Suppressor macrophage (primary cell): Measurements from ENCODE around the gene COL6A1.
A peak's percentile ranks its signal among the peaks of the same experiment; 100 is the strongest.

Experiments used
- DNase-seq, 4 experiments: peaks; one replicate each; pipeline ENCODE4 v3.0.0-alpha.2; 2020 to 2022

Gene COL6A1

DNA sequence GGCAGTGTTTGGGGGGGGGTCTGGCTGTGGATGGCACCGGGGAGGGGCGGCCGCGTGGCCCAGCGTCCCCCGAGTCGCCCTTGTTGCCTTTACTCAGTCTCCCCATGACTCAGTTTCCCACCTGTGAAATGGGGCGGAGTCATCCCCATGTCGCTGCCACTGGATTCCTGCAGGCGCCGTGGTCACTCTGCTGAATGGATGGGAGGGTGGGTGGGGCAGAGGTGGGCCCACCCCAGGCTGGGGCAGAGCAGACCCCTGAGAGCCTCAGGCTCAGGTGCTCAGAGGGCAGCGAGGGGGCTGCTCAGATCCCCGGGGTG is 2.0 kb downstream of the COL6A1 start:
- no peak for DNase-seq

DNA sequence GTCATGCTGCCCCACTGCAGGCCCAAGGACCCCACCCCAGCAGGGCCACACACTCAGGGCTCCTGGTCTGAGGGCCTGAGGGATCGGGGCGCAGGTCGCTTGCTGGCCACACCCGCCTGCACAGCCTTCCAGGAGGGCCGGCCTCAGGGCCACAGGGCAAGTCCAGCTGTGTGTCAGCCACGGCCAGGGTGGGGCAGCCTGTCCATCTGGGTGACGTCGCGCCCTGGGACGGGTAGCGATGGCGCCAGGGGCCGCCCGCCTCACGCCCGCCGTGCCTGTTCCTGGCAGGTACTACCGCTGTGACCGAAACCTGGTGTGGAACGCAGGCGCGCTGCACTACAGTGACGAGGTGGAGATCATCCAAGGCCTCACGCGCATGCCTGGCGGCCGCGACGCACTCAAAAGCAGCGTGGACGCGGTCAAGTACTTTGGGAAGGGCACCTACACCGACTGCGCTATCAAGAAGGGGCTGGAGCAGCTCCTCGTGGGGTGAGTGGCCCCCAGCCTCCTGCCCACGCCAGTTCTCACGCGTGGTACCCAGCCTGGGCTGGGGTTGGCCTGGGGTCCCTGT is 2.5 kb downstream of the COL6A1 start:
- no peak for DNase-seq

DNA sequence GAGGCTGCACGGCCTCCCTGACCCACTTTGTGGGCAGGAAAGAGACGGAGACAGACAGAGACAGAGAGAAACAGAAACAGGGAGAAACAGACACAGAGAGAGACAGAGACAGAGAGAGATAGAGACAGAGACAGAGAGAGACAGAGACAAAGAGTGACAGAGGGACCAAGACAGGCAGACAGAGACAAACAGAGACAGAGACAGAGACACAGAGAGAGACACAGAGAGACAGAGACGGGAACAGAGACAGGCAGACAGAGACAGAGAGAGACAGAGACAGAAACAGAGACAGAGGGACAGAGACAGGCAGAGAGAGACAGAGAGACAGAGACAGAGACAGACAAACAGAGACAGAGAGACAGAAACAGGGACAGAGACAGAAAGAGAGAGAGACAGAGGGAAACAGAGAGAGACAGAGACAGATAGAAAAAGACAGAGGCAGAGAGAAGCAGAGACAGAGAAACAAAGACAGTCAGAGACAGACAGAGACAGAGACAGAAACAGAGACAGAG is 3.1 kb downstream of the COL6A1 start:
- DNase-seq = no peak

DNA sequence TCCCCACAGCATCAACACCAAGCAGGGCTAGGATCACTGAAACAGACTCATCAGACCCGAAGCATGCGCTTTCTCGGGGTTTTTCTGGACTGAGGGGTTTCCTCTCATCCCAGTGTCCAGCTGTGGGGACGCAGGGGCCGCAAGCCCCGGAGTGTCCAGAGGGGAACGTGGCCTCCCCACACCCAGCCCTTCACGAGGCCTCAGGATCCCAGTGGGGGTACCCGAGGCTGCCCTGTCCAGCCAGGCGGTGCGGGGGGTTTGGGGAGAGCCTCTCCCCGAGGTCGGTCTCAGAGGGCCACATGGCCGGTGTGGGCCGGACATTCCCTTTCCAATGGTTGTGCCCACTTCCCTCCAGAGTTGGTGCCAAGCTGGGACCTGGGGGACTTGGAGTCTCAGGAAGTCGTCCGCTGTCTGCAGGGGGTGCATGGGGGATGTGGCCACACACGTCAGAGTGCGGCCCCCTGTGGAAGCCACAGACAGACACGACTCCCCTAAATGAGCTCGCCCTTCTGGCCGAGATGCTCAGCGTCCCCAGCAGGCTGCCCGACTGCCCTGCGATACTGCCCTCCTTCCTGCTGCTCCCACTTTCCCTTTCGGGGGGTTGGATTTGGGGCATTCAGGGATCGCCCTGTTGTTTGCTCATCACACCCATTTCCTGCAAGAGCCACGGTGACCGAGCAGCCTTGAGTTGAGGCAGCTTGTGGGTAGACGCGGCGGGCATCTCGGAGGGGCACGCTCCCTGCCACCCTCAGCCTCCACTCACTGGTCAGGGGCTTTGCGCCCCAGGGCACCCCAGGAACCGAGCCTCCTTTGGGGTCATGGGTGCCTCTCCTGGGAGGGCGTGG is 4.1 kb downstream of the COL6A1 start:
- DNase-seq = no peak

DNA sequence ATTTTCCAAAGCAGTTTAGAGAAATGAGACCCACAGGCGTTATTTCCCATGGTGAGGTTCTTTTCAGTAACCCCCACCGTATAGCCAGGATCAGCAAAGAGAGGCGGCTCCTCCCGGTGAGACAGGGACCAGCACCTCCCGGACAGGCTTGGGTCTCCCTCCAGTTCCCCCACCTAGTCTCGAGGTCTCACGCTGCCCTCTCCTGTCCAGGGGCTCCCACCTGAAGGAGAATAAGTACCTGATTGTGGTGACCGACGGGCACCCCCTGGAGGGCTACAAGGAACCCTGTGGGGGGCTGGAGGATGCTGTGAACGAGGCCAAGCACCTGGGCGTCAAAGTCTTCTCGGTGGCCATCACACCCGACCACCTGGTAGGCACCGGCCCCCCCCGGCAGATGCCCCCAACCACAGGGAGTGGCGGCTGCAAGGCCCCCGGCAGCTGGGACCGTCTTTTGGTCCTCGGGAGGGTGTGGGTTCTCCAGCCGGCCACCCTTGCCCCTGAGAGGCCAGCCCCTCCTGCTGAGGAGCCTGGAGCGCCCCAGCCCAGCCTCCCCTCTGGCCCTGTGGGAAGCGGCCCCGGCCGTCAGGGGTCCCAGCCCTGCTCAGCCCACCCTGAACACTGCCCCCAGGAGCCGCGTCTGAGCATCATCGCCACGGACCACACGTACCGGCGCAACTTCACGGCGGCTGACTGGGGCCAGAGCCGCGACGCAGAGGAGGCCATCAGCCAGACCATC is 4.9 kb downstream of the COL6A1 start:
- DNase-seq = no peak

DNA sequence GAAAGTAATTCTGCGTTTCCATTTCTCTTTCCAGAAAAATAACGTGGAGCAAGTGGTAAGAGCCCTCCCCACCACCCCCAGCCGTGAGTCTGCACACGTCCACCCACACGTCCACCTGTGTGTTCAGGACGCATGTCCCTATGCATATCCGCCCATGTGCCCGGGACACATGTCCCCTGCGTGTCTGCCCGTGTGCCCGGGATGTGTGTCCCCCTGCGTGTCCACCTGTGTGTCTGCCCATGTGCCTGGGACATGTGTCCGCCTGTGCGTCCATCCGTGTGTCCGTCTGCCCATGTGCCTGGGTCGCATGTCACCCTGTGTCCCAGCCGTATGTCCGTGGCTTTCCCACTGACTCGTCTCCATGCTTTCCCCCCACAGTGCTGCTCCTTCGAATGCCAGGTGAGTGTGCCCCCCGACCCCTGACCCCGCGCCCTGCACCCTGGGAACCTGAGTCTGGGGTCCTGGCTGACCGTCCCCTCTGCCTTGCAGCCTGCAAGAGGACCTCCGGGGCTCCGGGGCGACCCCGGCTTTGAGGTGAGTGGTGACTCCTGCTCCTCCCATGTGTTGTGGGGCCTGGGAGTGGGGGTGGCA is 5.6 kb downstream of the COL6A1 start:
- no peak for DNase-seq

DNA sequence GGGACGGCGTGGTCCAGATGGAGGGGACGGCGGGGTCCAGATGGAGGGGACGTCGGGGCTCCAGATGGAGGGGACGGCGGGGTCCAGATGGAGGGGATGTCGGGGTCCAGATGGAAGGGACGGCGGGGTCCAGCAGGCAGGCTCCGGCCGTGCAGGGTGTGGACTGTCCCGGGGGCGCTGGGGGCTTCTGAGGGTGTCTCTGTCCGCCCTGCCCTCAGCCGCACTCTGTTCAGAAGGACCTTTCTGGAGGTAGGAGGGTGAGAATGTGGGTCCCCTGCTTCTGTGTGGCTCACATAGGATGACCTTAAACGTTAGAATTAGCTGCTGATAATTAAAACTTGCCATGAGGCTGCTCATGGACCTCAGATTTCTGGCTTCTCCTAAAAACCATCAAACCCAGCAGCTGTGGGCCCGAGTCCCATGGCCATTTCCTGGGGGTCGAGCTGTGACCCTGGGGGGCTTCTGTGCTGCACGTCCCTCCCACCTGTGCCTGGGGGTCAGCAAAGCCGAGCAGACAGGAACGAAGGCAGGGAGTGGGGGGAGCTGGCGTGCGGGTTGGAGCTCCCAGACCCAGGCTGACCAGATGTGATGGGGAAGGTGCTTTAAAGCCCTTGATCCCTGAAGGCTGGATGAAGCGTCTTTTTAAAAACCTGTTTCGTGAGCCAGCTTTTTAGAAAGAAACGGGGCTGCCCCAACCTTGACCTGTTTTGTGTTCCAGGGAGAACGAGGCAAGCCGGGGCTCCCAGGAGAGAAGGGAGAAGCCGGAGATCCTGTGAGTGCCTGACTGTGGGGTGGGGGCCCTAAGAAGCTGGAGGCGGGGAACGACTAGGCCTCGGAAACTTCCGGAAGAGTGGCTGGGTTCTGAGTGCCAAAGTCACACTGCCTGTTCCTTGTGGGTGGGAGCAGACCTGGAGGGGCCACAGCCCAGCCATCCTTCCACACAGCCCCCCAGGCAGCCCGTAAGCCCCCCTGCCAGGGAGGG is 7.1 kb downstream of the COL6A1 start:
- no peak for DNase-seq

DNA sequence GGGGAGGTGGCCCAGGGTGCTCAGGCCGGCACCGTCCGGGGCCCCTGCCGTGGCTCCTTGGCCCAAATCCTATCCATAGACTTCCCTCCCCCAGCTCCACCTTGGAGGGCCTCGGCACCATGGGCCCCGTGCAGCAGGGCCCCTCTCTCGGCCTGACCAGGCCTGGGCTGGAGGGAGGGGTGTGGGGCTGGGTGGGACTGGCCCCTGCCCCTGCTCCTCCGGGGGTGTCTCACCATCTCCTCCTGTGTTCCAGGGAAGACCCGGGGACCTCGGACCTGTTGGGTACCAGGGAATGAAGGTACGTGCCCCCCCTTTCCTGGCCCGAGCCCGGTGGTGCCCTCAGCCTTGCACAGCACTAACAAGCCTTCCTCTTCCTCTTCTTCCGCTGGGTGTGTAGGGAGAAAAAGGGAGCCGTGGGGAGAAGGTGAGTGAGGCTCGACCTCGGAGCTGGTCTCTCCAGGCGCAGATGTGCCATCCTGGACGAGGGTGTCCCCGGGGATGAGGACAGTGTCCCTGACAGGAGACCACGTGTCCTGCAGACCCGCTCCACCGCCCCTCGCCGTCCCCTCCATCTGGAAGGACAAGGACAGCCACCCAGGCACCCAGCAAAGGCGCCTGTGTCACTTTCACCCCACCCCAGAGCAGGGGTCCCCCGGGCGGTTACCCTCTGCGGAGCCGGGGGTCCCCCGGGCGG is 7.9 kb downstream of the COL6A1 start:
- no peak for DNase-seq

DNA sequence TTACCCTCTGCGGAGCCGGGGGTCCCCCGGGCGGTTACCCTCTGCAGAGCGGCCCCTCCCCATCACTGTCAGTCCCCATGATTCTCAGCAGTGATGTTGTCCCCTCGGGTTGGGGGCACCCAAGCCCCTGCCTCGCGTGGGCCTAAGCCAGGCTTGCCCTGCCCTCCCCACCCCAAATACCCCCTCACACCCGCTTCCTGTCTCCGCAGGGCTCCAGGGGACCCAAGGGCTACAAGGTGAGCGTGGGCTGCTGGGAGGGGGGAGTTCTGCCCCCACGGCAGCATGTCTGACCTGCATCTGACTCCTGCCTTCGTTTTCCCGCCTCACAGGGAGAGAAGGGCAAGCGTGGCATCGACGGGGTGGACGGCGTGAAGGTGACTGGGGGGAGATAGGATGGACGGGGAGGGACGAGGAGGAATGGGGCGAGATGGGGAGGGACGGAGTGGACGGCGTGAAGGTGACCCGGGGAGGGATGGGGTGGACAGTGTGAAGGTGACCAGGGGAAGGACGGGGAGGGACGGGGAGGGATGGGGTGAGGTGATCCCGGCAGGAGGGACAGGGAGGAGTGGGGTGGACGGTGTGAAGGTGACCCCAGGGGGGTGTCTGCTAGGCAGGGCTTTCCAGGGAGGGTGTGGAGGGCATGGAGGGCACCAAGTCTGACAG is 8.6 kb downstream of the COL6A1 start:
- no peak for DNase-seq

DNA sequence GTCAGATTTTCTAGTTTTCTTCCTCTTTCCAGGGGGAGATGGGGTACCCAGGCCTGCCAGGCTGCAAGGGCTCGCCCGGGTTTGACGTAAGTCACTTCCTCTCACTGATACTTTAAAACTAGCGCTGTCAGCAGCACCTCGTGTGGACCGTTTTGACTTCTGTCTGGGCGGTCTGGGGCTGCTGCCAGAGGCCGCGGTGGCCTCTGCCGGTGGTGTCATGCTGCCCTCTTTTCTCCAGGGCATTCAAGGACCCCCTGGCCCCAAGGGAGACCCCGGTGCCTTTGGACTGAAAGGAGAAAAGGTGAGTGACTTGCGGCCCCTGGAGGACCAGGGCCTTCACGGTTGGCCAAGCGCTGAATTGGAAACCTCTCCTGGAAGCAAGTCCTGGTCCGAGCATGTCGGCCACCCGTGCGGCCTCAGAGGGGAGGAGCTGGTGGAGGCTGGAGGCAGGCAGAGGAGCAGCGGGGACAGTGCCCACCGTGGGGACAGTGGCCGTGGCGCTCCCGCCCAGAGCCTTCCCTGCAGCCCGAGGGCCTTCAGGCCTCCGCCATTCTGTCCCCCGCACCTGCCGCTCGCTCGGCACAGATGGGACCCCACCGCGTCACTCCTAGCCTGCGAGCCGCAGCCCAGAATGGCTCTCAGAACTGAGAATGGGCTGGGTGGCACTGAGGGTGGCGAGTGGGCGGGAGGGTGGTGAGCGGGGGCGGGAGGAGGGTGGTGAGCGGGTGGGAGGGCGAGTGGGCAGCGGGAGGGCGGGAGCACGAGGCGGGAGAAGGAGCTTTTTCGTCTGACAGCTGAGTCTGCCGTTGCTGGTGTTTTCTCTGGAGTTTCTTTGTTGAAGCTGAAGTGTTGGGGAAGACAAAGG is 9.4 kb downstream of the COL6A1 start:
- DNase-seq = peak in 2 of 4 experiments; percentile 9 to 13

DNA sequence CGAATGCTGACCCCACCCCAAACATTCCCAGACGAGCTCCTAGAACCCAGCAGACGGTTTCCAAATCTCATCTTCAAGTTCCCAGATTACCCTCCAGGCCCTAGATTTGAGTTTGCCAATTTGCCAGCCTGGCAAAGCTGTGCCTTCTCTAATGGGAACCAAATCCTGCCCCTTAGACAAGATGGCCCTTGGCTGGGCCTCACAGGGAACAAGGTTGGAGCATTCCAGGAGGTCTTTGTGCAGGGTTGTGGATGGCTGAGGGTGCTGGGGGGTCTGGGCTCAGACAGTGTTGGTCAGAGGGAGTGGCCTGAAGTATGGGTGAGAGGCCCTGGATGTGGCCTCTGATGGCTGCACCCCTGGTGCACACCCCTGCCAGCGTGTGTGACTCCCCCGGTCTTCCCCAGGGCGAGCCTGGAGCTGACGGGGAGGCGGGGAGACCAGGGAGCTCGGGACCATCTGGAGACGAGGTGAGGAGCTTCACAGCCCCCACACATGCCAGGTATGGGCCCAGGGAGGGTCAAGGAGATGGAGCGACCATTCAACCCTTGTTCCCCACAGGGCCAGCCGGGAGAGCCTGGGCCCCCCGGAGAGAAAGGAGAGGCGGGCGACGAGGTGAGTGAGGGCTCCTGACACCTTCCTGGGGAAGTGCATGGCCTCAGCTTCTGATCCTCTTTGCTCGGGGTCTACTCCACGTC is 10.2 kb downstream of the COL6A1 start:
- peak in 1 of 4 experiments; percentile 1 for DNase-seq

DNA sequence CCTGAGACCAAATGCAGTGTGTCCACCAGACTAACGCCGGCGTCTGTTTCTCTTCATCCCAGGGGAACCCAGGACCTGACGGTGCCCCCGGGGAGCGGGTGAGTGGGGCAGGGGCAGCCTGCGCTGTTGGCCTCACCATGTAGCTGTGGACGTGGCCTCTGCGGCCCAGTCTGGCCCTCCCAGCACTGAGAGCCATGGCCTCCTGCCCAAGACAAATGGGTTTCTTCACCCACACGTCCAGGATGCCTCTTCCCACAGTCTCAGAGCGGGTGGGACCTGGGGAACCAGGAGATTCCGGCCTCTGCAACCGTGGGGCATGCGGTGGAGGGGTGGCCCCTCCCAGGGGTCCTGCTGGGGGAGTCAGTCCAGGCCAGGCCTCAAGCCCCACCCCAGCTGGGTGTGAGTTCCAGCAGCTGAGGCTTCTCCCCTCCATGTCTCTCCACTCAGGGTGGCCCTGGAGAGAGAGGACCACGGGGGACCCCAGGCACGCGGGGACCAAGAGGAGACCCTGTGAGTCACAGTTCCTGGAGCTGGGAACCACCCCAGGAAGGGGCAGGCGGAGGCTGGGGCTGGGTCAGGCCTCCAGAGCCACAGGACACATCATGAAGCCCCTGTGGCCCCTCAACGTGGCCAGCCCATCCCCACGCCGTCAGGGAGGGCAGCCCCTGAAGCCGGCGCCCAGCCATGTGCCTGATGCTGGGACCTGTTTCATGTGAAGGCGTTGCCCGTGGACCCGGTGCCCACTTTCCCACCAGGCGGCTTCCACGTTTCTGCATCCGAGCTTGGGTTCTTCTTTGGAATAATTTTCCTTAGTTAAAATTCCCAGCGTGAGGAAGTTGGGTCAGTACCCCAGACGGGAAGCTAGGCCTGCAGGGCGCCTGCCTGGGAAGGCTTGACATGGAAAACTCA is 11.0 kb downstream of the COL6A1 start:
- peak in 1 of 4 experiments; percentile 1 for DNase-seq

DNA sequence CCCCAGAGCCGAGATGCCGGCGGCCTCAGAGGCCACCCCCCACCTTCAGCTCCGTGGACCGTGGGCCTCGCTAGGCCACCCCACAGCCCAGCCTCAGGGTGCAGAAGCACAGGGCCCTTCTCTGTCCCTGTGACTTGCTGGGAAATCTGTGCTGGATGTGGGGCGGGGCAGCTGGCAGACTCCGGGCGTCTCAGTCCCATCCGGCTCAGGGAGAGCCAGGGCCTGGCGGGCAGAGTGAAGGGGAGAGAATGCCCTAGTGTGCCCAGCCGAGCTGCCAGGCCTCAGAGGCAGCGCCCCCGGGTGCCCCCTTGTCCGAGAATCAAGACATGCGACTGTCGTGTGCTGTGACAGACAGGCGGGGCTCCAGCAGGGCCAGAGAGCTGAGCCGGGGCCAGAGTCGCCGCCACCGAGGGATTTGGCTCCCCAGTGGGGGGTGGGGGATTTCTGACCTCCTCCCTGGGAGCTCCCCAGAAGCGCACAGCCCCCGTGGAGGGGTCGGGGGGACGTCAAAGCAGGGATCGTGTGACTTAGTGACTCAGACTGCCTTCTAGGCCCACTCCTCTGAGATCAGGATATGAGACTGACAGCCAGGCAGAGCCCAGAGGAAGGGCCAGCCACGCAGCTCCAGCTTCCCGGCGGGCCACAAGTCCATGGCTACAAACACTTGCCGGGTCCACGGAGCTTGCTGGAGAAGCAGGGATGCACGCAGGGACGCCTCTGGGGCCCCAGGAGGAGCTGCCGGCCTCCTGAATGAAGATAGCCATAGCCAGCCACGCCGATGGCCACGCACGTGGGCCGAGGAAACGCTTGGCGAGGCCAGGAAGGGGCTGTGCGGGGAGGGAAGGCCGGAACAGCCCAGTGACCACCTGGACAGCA is 11.9 kb downstream of the COL6A1 start:
- DNase-seq = peak in 1 of 4 experiments; percentile 1

DNA sequence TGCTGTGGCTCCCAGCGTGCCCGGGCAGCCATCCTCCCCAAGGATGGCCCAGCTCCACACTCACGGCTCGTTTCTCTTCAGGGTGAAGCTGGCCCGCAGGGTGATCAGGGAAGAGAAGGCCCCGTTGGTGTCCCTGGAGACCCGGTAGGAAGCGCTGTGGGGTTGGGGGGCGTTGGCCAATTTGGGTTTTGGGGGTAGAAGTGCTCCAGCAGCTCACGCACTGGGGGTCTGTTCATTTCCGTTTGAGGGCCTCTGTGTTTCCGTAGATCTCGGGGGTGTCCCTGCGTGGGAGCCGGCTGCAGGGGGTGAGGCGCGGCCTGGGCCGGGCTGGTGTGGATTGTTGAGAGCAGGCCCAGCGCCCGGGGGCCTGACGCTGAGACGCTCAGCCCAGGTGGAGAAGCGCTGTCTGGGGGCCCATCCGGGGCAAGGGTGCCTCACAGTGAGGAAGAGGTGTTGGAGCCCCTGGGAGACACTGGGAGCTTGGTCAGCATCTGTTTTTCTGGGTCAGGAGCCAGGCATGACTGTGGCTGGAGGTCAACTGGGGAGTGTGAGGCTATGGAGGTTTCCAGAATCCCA is 12.6 kb downstream of the COL6A1 start:
- no peak for DNase-seq

DNA sequence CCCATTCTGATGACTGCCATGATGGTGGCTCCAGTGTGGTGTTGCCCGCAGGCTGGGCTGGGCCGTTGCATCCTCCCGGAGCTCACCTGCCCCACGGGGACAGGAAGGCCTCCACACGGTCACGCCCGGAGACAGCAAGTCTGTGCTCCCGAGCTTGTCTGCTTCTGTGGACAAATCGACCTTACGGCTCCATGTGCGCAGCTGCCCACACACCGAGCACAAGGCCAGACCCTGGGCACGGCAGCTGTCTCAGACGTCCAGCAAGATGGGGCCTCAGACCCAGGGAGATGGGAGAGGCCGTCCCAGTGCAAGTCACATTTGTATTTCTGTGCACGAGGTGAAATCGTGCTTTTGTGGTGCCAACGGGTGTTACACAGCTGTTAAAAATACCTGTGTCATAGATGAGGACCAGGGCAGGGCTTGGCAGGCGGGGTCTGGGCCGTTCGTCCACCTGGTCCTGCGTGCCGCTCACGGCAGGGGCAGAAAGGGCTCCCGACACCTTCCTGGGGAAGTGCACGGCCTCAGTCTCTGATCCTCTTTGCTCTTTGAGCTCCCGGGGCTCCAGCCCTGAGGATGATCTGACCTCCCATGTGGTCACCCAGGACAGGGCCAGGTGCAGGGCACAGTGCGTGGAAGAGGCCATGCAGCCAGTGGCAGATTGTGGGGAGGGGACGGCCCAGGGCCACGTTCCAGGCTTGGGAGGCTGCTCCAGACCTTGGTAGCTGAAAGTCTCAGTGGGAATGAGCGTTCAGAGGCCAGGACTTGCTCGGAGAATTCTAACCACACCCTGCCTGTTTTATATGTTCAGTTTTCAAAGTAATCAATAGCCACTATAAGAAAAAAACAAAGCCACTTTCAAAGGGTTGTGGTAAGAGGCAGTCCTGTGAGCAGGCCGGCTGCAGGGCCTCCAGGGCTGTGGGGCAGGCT is 13.5 kb downstream of the COL6A1 start:
- no peak for DNase-seq
